Mammary epithelial cell (primary cell): ENCODE results near the gene MSLN.

Source experiments
- CTCF ChIP-seq, 2 donors: IDR thresholded peaks in 1 of 2; conservative IDR thresholded peaks in 1 of 2; 2 replicates each; pipeline ENCODE4 v1.5.1; 2011 to 2012; ENCODE audit warnings: inconsistent platforms in 2 of 2, low read length in 2 of 2, mild to moderate bottlenecking in 2 of 2, control low read depth in 1 of 2, low read depth in 1 of 2; ENCODE audit not compliant: insufficient read depth in 1 of 2; ENCODE audit errors: extremely low read depth in 1 of 2
- EZH2 ChIP-seq: IDR thresholded peaks from 2 replicates; pipeline ENCODE4 v1.6.1; 2012; ENCODE audit warnings: low read length, inconsistent platforms, borderline replicate concordance

- TF ChIP-seq CTCF (conservative IDR thresholded peaks at IDR 0.05 in 1 of 2, IDR thresholded peaks at IDR 0.05 in 1 of 2; ENCODE audit: extremely low read depth in 1 of 2, insufficient read depth in 1 of 2, low read depth in 1 of 2, low read length in 2 of 2) (no peak), EZH2 (no peak)
These were observed 23.0 kb downstream of the MSLN start for GRCh38 chr16:783404-784161.
